PC-9 (cell line): ENCODE measurements around the gene NOS1AP. TPM values are rescaled to one million over a fixed set of nuclear protein-coding genes. Genes with fewer than 3 reads are reported as not detected.

Source experiments
- BruUV-seq: library from RNA; stranded (reverse); fragments of 400-500 nt; replicated peaks from 2 replicates; lab custom pipeline; 2021; lab: Mats Ljungman, UMichigan
- CTCF ChIA-PET: fragments of 300-600 bp; sonication (Branson Sonifier 250); formaldehyde crosslinking; loops from one replicate; lab custom pipeline; 2022; ENCODE audit warnings: antibody characterized with exemption; lab: Charles Lee
- POLR2A ChIA-PET: fragments of 300-600 bp; sonication (Branson Sonifier 250); formaldehyde crosslinking; loops from one replicate; lab custom pipeline; 2022; ENCODE audit warnings: antibody characterized with exemption; ENCODE audit not compliant: unreplicated experiment; lab: Charles Lee
- DNase-seq, 2 experiments: peaks; one replicate each; pipeline versions ENCODE4 v3.0.0 to v3.0.0-alpha.2; 2015 to 2022; ENCODE audit warnings: mixed read lengths in 1 of 2
- H2AFZ ChIP-seq: fragments of 200-600 bp; sonication (generic); 2 replicates; pipeline ENCODE4 v1.8.1; 2017; ENCODE audit warnings: antibody characterized with exemption
- H3F3A ChIP-seq: fragments of 200-600 bp; sonication (generic); 2 replicates; pipeline ENCODE4 v1.8.1; 2017; ENCODE audit warnings: antibody characterized with exemption, mild to moderate bottlenecking, low read depth; ENCODE audit not compliant: insufficient read depth
- H3K27ac ChIP-seq: fragments of 200-600 bp; sonication (generic); 2 replicates; pipeline ENCODE4 v1.6.1; 2016; ENCODE audit warnings: mixed run types
- H3K27me3 ChIP-seq: fragments of 200-600 bp; sonication (generic); 2 replicates; pipeline ENCODE4 v1.6.1; 2016; ENCODE audit warnings: low read depth, mixed run types; ENCODE audit not compliant: insufficient read depth
- H3K36me3 ChIP-seq: fragments of 200-600 bp; sonication (generic); 2 replicates; pipeline ENCODE4 v1.6.1; 2016; ENCODE audit warnings: low read depth, mixed run types
- H3K4me1 ChIP-seq: fragments of 200-600 bp; sonication (generic); replicated peaks from 2 replicates; pipeline ENCODE4 v1.6.1; 2016; ENCODE audit warnings: mixed run types; ENCODE audit not compliant: insufficient read depth
- H3K4me2 ChIP-seq: fragments of 200-600 bp; sonication (generic); 2 replicates; pipeline ENCODE4 v1.6.1; 2017; ENCODE audit warnings: mixed run types
- H3K4me3 ChIP-seq: fragments of 200-600 bp; sonication (generic); 2 replicates; pipeline ENCODE4 v1.6.1; 2016; ENCODE audit warnings: mixed run types
- H3K79me2 ChIP-seq: fragments of 200-600 bp; sonication (generic); 2 replicates; pipeline ENCODE4 v1.6.1; 2017; ENCODE audit warnings: low read depth, mixed run types
- H3K9me2 ChIP-seq: fragments of 200-600 bp; sonication (generic); 2 replicates; pipeline ENCODE4 v1.8.1; 2017; ENCODE audit warnings: mild to moderate bottlenecking; ENCODE audit not compliant: insufficient read depth
- H3K9me3 ChIP-seq: fragments of 200-600 bp; sonication (generic); 2 replicates; pipeline ENCODE4 v1.8.1; 2016; ENCODE audit warnings: low read depth; ENCODE audit not compliant: insufficient read depth
- H4K20me1 ChIP-seq: fragments of 200-600 bp; sonication (generic); 2 replicates; pipeline ENCODE4 v1.8.1; 2017; ENCODE audit not compliant: insufficient read depth
- CTCF ChIP-seq: fragments of 200-600 bp; sonication (generic); conservative IDR thresholded peaks from 2 replicates; pipeline ENCODE4 v1.6.1; 2017; ENCODE audit warnings: mixed run types, antibody characterized with exemption, mild to moderate bottlenecking, moderate library complexity
- EZH2 ChIP-seq: fragments of 200-600 bp; sonication (generic); IDR thresholded peaks from 2 replicates; pipeline ENCODE4 v1.8.0; 2017; ENCODE audit warnings: antibody characterized with exemption, low read depth
- intact Hi-C: fragments of 100-400 bp; cut with micrococcal nuclease; formaldehyde crosslinking; loops from one replicate; pipeline ENCODE4 v1.10.0; 2022; ENCODE audit not compliant: unreplicated experiment
- total RNA-seq: library from RNA; stranded (reverse); gene quantifications from 2 replicates; pipeline ENCODE4 v1.2.3, GENCODE V29; 2021

NOS1AP gene
- total RNA-seq, 1 experiment from 2014 or later, result 9.9 TPM

GRCh38 chr1:162335126-162335525, 265.6 kb downstream of the NOS1AP start:
- intact Hi-C loops, result no loop called here
- Histone ChIP-seq H3K4me3 (no peak overlapping the region), H3K27me3 (no peaks in the 10 kb centered on the region), H3K9me2 (no peaks in the 10 kb centered on the region), H3K4me2 (no peak overlapping the region), H3K27ac (no peak overlapping the region), H3K36me3 (0 out of 2 replicates have a peak, but pooled peaks cover 9% of the 10 kb centered on the region), H3K79me2 (no peaks in the 10 kb centered on the region), H3K9me3 (no peaks in the 10 kb centered on the region), H2AFZ (no peak overlapping the region), H3F3A (no peaks in the 10 kb centered on the region; the same call in 1 of the 2 replicates), H3K4me1 (no peaks in the 10 kb centered on the region), H4K20me1 (no peaks in the 10 kb centered on the region)
- TF ChIP-seq EZH2, result no peak
- TF ChIP-seq CTCF, result no peak
- POLR2A ChIA-PET, result interaction anchor here (0.5 kb wide), 1 partner anchor 608 kb away, joined by 3 read pairs; no protein-coding TSS in a partner anchor
- no TSS peak for BruUV-seq
- CTCF ChIA-PET, result no interaction called here
- DNase-seq, result no peak

- Histone ChIP-seq H3K4me2 (no peak overlapping the region), H3K9me2 (no peaks in the 10 kb centered on the region), H3K79me2 (no peaks in the 10 kb centered on the region), H3K27me3 (no peaks in the 10 kb centered on the region), H3F3A (no peaks in the 10 kb centered on the region; the same call in 1 of the 2 replicates), H3K36me3 (0 out of 2 replicates have a peak, but pooled peaks cover 9% of the 10 kb centered on the region), H3K9me3 (no peaks in the 10 kb centered on the region), H3K4me3 (no peak overlapping the region), H2AFZ (no peak overlapping the region), H4K20me1 (no peaks in the 10 kb centered on the region), H3K27ac (no peak overlapping the region), H3K4me1 (no peaks in the 10 kb centered on the region)
- no TSS peak for BruUV-seq
- intact Hi-C loops, result no loop called here
- ChIA-PET CTCF (no interaction called here), POLR2A (no interaction called here)
- DNase-seq, result no peak
- TF ChIP-seq CTCF, result no peak
- no peak for TF ChIP-seq EZH2
Observed at GRCh38 chr1:162336621-162337285, 267.3 kb downstream of the NOS1AP start.

- ChIA-PET CTCF (no interaction called here), POLR2A (no interaction called here)
- no peaks in the 10 kb centered on the region for H3K9me2 ChIP-seq
- TF ChIP-seq EZH2, result no peak
- TF ChIP-seq CTCF, result no peak
- H3F3A ChIP-seq, result peaks cover 10% of the 10 kb centered on the region; the same call in 1 of the 2 replicates
- peaks cover 11% of the 10 kb centered on the region for H3K36me3 ChIP-seq
- H3K9me3 ChIP-seq, result no peaks in the 10 kb centered on the region
- no peaks in the 10 kb centered on the region for H3K27me3 ChIP-seq
- H3K4me1 ChIP-seq, result peaks cover 12% of the 10 kb centered on the region
- no peak overlapping the region for H3K27ac ChIP-seq
- no peak overlapping the region for H3K4me2 ChIP-seq
- intact Hi-C loops, result no loop called here
- no peak for DNase-seq
- no peaks in the 10 kb centered on the region for H4K20me1 ChIP-seq
- H3K4me3 ChIP-seq, result no peak overlapping the region
- H2AFZ ChIP-seq, result no peak overlapping the region
- no peaks in the 10 kb centered on the region for H3K79me2 ChIP-seq
- no TSS peak for BruUV-seq
Observed at GRCh38 chr1:162342452-162342983, 273.0 kb downstream of the NOS1AP start.
